ENCODE data around the gene ZNF311.

GRCh38 chr6:28948782-28949486, 56.2 kb downstream of the ZNF311 start:
- no peak for TF ChIP-seq CTCF (IDR thresholded peaks at IDR 0.05)
- TF ChIP-seq POLR2A (IDR thresholded peaks at IDR 0.05): no peak

Measured in thyroid gland (tissue), 4 donors.